HG03045 (cell line): ENCODE results near the gene SOCS1.

Source experiments
- ATAC-seq: cut with Tn5 transposase; IDR thresholded peaks from one replicate; pipeline ENCODE4 v1.9.1; 2021; ENCODE audit warnings: mild to moderate bottlenecking, moderate library complexity; ENCODE audit not compliant: unreplicated experiment

The SOCS1 gene

GRCh38 chr16:11248133-11248532 lies 7.9 kb downstream of the SOCS1 start:
- no peak for ATAC-seq

- no peak for ATAC-seq
These were observed 10.0 kb downstream of the SOCS1 start for GRCh38 chr16:11245988-11246387.

- no peak for ATAC-seq
These were observed 10.7 kb downstream of the SOCS1 start for GRCh38 chr16:11245222-11245737.

- ATAC-seq: no peak
These were observed 13.3 kb downstream of the SOCS1 start for GRCh38 chr16:11242658-11243057.

GRCh38 chr16:11241480-11242204 lies 14.4 kb downstream of the SOCS1 start:
- no peak for ATAC-seq

- no peak for ATAC-seq
These were observed 15.1 kb downstream of the SOCS1 start for GRCh38 chr16:11240636-11241473.

GRCh38 chr16:11239644-11240632 lies 16.1 kb downstream of the SOCS1 start:
- no peak for ATAC-seq

GRCh38 chr16:11238272-11239202 lies 17.5 kb downstream of the SOCS1 start:
- no peak for ATAC-seq

- ATAC-seq: no peak
These were observed 19.3 kb downstream of the SOCS1 start for GRCh38 chr16:11236461-11237254.

GRCh38 chr16:11235703-11235991 lies 20.4 kb downstream of the SOCS1 start:
- ATAC-seq: no peak

GRCh38 chr16:11234884-11235702 lies 20.9 kb downstream of the SOCS1 start:
- ATAC-seq: no peak

- ATAC-seq: no peak
These were observed 22.2 kb downstream of the SOCS1 start for GRCh38 chr16:11233727-11234376.

GRCh38 chr16:11232852-11233726 lies 22.9 kb downstream of the SOCS1 start:
- peak; percentile 68 for ATAC-seq

GRCh38 chr16:11232302-11232851 lies 23.6 kb downstream of the SOCS1 start:
- ATAC-seq: no peak

GRCh38 chr16:11231367-11231970 lies 24.5 kb downstream of the SOCS1 start:
- no peak for ATAC-seq

GRCh38 chr16:11229906-11230305 lies 26.1 kb downstream of the SOCS1 start:
- ATAC-seq: no peak
